ENCODE data around the gene IL23A. TPM values are rescaled to one million over a fixed set of nuclear protein-coding genes. Genes with fewer than 3 reads are reported as not detected.

Gene IL23A
- polyA plus RNA-seq, 3 donors, result 1.0 to 4.8 (median 1.6) TPM

GRCh38 chr12:56332512-56333196, 6.0 kb upstream of the IL23A start:
- peaks cover 41 to 43% of the 10 kb centered on the region in 2 donors for H3K4me1 ChIP-seq (ENCODE audit: control insufficient read depth in 1 of 2, insufficient read depth in 2 of 2, low read length in 2 of 2)
- WGBS (ENCODE audit: insufficient coverage), result 98% methylated on average over 9 of the region's 11 CpGs
- Mint-ChIP-seq H3K4me1 (peaks cover 41% of the 10 kb centered on the region), H3K36me3 (peaks cover 11 to 17% of the 10 kb centered on the region in 2 donors), H3K9me3 (peaks cover 0 to 3% (median 0%) of the 10 kb centered on the region in 7 donors), H3K27me3 (ENCODE audit: low read depth in 3 of 3) (peaks cover 0 to 3% (median under 1%) of the 10 kb centered on the region in 3 donors), H3K4me3 (peak overlapping the region; percentile 83 to 94), H3K27ac (peak overlapping the region; percentile 99 to 100 (median 100))
- TF ChIP-seq CTCF (IDR thresholded peaks at IDR 0.05), result no peak
- no peaks in the 10 kb centered on the region for H3K9me3 ChIP-seq (replicated peaks in 1 of 2; ENCODE audit: control insufficient read depth in 1 of 2, insufficient read depth in 1 of 2, low read length in 2 of 2)
- peaks cover 8 to 12% of the 10 kb centered on the region in 2 donors for H3K36me3 ChIP-seq (replicated peaks in 1 of 2; ENCODE audit: control insufficient read depth in 1 of 2, insufficient read depth in 2 of 2, low read length in 2 of 2)
- H3K9ac ChIP-seq (ENCODE audit: insufficient read depth, low read length, poor library complexity, severe bottlenecking), result peak overlapping the region; percentile 90
- H4K20me1 ChIP-seq (ENCODE audit: insufficient read depth, low read length), result no peaks in the 10 kb centered on the region
- peaks cover 17% of the 10 kb centered on the region for H3K79me2 ChIP-seq (ENCODE audit: insufficient read depth, low read length)
- H3K4me2 ChIP-seq (replicated peaks; ENCODE audit: extremely low read depth, low read length, poor library complexity, severe bottlenecking), result peak overlapping the region; percentile 83
- H3K4me3 ChIP-seq (replicated peaks in 1 of 3; ENCODE audit: low read depth in 2 of 3, low read length in 3 of 3), result peak overlapping the region; percentile 50 to 79 (median 64)
- no peak for DNase-seq
- H2AFZ ChIP-seq (ENCODE audit: insufficient read depth, low read depth, low read length, poor library complexity, severe bottlenecking), result peak overlapping the region; percentile 82
- H3K27ac ChIP-seq (ENCODE audit: low read depth in 1 of 2, low read length in 2 of 2), result peak overlapping the region; percentile 94 to 99
- intact Hi-C loops (cut with micrococcal nuclease), result loop anchor here in 1 of 2 donors (2.0 to 10.0 kb wide), 2 partner anchors 16 to 132 kb away; partner anchors contain the start of gene SPRYD4
- no peaks in the 10 kb centered on the region for H3K27me3 ChIP-seq (ENCODE audit: control insufficient read depth in 2 of 2, insufficient read depth in 2 of 2, low read length in 2 of 2)

- TF ChIP-seq CTCF (IDR thresholded peaks at IDR 0.05), result no peak
- Histone ChIP-seq H3K4me2 (replicated peaks; ENCODE audit: extremely low read depth, low read length, poor library complexity, severe bottlenecking) (peak overlapping the region; percentile 83), H3K79me2 (ENCODE audit: insufficient read depth, low read length) (peaks cover 17% of the 10 kb centered on the region), H3K27me3 (ENCODE audit: control insufficient read depth in 2 of 2, insufficient read depth in 2 of 2, low read length in 2 of 2) (no peaks in the 10 kb centered on the region), H3K9me3 (replicated peaks in 1 of 2; ENCODE audit: control insufficient read depth in 1 of 2, insufficient read depth in 1 of 2, low read length in 2 of 2) (no peaks in the 10 kb centered on the region), H3K4me3 (replicated peaks in 1 of 3; ENCODE audit: low read depth in 2 of 3, low read length in 3 of 3) (peak overlapping the region; percentile 50 to 79 (median 64)), H3K27ac (ENCODE audit: low read depth in 1 of 2, low read length in 2 of 2) (peak overlapping the region; percentile 94 to 99), H2AFZ (ENCODE audit: insufficient read depth, low read depth, low read length, poor library complexity, severe bottlenecking) (peak overlapping the region; percentile 82), H3K9ac (ENCODE audit: insufficient read depth, low read length, poor library complexity, severe bottlenecking) (peak overlapping the region; percentile 90), H3K4me1 (ENCODE audit: control insufficient read depth in 1 of 2, insufficient read depth in 2 of 2, low read length in 2 of 2) (peaks cover 47 to 49% of the 10 kb centered on the region in 2 donors), H4K20me1 (ENCODE audit: insufficient read depth, low read length) (no peaks in the 10 kb centered on the region), H3K36me3 (replicated peaks in 1 of 2; ENCODE audit: control insufficient read depth in 1 of 2, insufficient read depth in 2 of 2, low read length in 2 of 2) (peaks cover 2 to 6% of the 10 kb centered on the region in 2 donors)
- Mint-ChIP-seq H3K4me1 (peaks cover 47% of the 10 kb centered on the region), H3K27me3 (ENCODE audit: low read depth in 3 of 3) (peaks cover 0 to 3% (median 2%) of the 10 kb centered on the region in 3 donors), H3K36me3 (peaks cover 6 to 11% of the 10 kb centered on the region in 2 donors), H3K4me3 (peak overlapping the region; percentile 83 to 94), H3K27ac (peak overlapping the region; percentile 99 to 100 (median 100)), H3K9me3 (peaks cover 0 to 3% (median 0%) of the 10 kb centered on the region in 7 donors)
- intact Hi-C loops (cut with micrococcal nuclease), result loop anchor here in 1 of 2 donors (2.0 to 10.0 kb wide), 2 partner anchors 16 to 132 kb away; partner anchors contain the start of gene SPRYD4
- peak in 2 of 3 donors; percentile 43 to 78 for DNase-seq
- WGBS (ENCODE audit: insufficient coverage), result no CpG with 5 or more reads among the region's 8 CpGs
Measured at GRCh38 chr12:56333197-56333678, 5.4 kb upstream of the IL23A start.

All from CD14-positive monocyte (primary cell).